NB4 (cell line): Measurements from ENCODE around the gene CCDC51.

Experiments
- DNase-seq: peaks from one replicate; pipeline ENCODE4 v3.0.0; 2010; ENCODE audit warnings: low read depth
- H3K4me3 ChIP-seq: one replicate; pipeline ENCODE4 v1.5.1; 2011; ENCODE audit warnings: mild to moderate bottlenecking, low read depth, low read length, moderate library complexity
- CTCF ChIP-seq: IDR thresholded peaks from one replicate; pipeline ENCODE4 v1.5.1; 2012; ENCODE audit warnings: low read depth, low read length
- MAX ChIP-seq: IDR thresholded peaks from 2 replicates; pipeline ENCODE4 v1.6.1; 2011; ENCODE audit warnings: low read depth, low read length
- MYC ChIP-seq: IDR thresholded peaks from 2 replicates; pipeline ENCODE4 v1.6.1; 2011; ENCODE audit warnings: low read depth, low read length
- POLR2A ChIP-seq: IDR thresholded peaks from 2 replicates; pipeline ENCODE4 v1.6.1; 2011; ENCODE audit warnings: mild to moderate bottlenecking; ENCODE audit not compliant: insufficient read length; ENCODE audit errors: extremely low read depth

Gene CCDC51

GRCh38 chr3:48388966-48389365, 51.0 kb downstream of the CCDC51 start:
- no peak for DNase-seq
- TF ChIP-seq CTCF (no peak), MAX (no peak), MYC (no peak), POLR2A (no peak)
- no peak overlapping the region for H3K4me3 ChIP-seq

- no peak for TF ChIP-seq POLR2A
- TF ChIP-seq MAX: no peak
- no peak for TF ChIP-seq MYC
- no peak for TF ChIP-seq CTCF
- DNase-seq: no peak
- no peak overlapping the region for H3K4me3 ChIP-seq
Observed at GRCh38 chr3:48387634-48388033, 52.3 kb downstream of the CCDC51 start.
